Globus pallidus (tissue), 1 donor: ENCODE measurements around the gene ALDOA.
A peak's percentile ranks its signal among the peaks of the same experiment; 100 is the strongest.
"Not testable (repeated sequence)": the region's sequence is repeated elsewhere in the genome, so short reads cannot be mapped to it uniquely, and the experiment has no call there.

Experiments used
- DNase-seq: peaks from one replicate; pipeline ENCODE4 v3.0.0-alpha.2; 2015; ENCODE audit warnings: low spot score

ALDOA gene

DNA sequence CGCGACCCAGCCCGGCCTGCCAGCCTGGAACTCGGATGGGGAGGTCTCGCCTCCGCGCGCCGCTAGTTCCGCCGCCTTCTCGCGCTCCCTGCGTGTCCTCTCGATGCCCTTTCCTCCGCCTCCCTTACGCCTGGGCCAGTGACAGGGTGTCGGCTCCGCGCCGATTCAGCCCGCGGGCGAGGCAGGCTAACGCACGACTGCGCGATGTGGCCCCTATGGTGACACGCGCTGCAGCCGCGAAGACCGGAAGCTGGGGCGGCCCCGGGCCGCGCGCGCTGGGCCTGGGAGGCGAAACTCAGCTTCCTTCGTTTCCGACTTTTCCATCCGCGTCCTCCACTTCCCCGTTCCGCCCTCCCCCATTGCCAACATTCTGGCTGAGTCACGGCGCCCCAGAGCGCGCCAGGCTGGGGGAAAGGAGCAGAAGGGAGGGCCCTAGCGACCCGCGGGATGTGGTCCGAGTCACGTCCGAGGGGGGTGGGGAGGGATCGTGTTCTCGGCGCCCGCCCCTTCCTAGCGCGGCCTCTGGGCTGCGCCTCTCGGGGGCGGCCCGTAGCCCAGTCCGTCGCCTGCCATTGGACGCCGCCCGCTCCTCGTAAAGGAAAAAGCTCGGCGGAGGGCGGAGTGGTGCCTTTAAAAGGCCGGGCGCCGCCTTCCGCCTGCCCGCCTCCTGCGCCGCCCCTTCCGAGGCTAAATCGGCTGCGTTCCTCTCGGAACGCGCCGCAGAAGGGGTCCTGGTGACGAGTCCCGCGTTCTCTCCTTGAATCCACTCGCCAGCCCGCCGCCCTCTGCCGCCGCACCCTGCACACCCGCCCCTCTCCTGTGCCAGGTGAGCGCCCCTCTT, at the start of gene ALDOA:
ALDOA (plus strand) TSS at position 659 of the 841 bp plus-strand sequence. CDS start 1,138 bp downstream, outside the sequence.
- peak; percentile 98 for DNase-seq

- DNase-seq, result no peak
Observed at GRCh38 chr16:30016555-30017276, 48.8 kb upstream of the ALDOA start.

DNA sequence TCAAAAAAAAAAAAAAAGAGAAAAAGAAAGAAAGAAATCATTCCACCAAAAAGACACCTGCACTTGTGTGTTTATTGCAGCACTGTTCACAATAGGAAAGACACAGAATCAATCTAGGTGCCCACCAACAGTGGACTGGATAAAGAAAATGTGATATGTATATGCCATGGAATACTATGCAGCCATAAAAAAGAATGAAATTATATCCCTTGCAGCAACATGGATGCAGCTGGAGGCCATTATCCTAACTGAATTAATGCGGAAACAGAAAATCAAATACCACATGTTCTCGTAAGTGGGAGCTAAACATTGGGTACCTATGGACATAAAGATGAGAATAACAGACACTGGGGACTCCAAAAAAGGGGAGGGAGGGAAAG, 48.3 kb upstream of the ALDOA start:
- no peak for DNase-seq

GRCh38 chr16:30017937-30018336, 47.6 kb upstream of the ALDOA start:
- DNase-seq, result not testable (repeated sequence)

GRCh38 chr16:30018731-30019158, 46.8 kb upstream of the ALDOA start:
- DNase-seq, result no peak

DNA sequence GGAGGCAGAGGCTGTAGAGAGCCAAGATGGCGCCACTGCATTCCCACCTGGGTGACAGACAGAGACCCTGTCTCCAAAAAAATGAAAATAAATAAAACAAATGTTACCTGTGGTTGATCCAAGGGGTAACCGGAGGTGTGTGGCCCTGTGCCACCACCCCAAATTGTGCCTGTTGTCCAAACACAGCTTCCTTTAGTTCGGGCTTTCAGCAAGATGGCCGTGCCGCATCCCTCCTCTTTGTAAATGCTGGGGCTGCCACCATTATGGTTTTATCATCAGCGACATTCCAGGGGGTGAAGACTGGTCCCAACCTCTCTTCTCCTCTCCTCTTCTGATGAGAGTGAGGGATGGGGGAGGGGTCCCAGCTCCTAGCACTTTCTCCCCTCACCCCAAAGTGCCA, 42.7 kb upstream of the ALDOA start, which contains the start of gene C16orf92:
C16orf92 (plus strand) TSS at position 312 of the 400 bp plus-strand sequence. CDS start 143 bp downstream, outside the sequence.
- DNase-seq, result no peak

GRCh38 chr16:30023586-30023985, 42.0 kb upstream of the ALDOA start:
- no peak for DNase-seq

- DNase-seq, result no peak
Observed at GRCh38 chr16:30024451-30024850, 41.1 kb upstream of the ALDOA start.

DNA sequence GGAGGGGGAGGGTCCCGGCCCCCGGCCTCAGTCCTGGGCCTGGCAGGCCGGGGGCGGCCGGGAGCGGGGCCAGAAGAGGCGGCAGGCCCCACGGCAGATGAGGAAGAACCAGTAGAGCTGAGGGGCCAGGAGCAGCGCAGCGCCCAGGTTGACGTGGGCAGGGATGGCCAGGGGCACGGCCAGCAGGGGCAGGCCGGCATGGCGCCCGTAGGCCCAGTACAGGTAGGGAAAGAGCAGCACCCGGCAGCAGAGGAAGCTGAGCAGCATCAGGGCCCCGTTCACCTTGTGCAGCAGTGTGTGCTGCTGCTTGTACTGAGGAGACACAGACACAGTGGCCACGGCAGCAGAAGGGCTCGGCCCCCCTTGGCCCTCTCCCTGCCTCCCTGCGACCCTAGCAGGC, 40.4 kb upstream of the ALDOA start:
- DNase-seq, result no peak

DNA sequence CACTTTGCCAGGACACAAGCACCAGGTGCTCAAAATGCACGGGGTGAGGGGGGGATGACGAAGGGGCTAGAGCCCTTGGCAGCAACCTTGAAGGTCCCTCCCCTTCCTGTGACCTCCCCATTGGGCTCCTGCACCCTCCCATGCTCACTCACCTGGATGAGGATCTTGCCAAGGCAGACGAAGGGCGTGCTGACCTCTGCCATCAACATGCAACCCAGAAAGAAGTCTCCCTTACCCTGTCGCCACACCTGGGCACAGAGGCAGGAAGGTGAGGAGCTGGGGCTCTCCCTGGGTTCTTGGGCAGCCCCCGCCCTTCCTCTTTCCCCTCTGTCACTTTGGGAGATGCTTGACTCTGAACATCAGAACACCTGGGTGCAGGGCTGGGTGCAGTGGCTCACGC, 40.0 kb upstream of the ALDOA start:
- no peak for DNase-seq

DNA sequence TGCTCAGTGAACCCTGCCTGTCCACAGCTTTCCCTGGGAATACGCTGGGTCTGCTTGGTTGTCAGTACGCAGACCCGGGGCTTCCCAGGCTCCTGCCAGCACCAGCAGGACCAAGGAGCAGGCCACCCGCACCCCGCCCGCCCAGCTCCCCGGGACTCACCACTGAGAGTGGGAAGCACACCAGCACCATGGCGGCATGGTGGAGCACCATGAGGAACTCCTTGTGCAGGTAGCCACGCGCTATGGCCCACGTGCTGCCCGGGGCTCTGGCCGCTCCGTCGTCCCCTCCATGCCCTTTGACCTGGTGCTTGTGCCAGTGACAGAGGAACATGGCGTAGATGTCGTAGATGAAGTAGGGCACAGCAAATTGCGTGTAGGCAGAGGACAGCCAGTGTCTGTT, 39.1 kb upstream of the ALDOA start:
- no peak for DNase-seq

- DNase-seq, result no peak
Observed at GRCh38 chr16:30027588-30028437, 37.7 kb upstream of the ALDOA start.

GRCh38 chr16:30028438-30029076, 37.0 kb upstream of the ALDOA start:
- no peak for DNase-seq

DNA sequence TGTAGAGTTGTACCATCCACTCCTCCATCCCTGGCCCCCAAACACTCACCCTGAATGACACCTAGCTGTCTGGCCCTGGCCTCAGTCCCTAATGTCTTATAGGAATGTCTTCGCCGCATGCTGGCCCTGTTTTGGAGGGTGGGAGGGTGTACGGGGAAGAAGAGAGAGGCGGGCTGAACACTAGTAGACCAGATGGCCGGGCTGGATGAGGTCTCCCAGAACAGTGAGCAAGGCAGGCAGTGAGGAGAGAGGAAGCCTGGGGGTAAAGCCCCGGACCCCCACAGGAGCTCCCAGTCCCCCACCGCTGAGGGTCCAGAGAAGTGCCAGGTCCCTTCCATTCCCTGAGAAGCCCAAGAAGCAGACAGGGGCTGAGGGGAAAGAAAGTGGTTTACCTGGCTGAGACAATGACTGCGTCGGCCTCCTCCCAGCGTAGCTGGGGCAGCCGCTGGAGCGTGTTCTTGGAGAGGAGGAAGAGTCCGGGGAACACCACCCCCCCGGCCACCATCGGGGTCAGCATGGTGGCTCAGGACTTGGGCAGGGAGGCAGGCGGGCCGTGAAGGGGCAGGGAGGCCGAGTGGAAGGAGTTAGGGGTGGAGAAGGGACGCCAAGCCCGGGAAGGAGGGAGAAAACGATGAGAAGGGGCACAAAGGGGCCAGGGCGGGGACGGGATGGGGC, 35.4 kb upstream of the ALDOA start:
- DNase-seq, result no peak

DNA sequence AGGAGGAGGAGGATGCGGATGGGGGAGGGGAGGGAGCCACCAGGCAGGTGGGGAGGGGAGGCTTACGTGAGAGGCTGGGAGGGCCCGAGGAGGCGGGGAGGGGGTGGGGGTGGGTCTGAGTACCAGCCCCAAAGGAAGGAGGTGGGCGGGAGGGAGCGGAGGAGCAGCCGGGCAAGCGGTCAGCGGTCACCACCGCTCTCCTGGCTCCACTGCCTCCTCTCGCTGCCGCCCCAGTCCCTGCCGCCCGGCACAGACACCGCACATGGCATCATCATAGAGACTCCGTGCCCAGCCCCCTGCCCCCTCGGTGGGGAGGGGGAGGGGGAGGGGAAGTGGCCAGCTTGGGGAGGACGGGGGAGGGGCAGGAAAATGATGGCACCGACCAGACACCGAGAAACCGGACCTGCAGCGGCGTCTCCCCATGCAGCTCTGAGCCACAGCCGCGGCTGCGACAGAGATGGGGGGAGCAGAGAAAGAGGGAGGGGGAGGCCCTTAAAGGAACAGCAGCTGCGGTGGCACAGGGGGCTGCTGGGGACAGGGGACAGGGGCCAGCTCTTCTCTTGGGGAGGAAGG, 34.6 kb upstream of the ALDOA start, which contains the start of gene TLCD3B:
TLCD3B (minus strand) TSS at position 431 of the 573 bp plus-strand sequence. CDS start 744 bp downstream, outside the sequence.
- no peak for DNase-seq

- no peak for DNase-seq
Observed at GRCh38 chr16:30031477-30031918, 34.1 kb upstream of the ALDOA start.

DNA sequence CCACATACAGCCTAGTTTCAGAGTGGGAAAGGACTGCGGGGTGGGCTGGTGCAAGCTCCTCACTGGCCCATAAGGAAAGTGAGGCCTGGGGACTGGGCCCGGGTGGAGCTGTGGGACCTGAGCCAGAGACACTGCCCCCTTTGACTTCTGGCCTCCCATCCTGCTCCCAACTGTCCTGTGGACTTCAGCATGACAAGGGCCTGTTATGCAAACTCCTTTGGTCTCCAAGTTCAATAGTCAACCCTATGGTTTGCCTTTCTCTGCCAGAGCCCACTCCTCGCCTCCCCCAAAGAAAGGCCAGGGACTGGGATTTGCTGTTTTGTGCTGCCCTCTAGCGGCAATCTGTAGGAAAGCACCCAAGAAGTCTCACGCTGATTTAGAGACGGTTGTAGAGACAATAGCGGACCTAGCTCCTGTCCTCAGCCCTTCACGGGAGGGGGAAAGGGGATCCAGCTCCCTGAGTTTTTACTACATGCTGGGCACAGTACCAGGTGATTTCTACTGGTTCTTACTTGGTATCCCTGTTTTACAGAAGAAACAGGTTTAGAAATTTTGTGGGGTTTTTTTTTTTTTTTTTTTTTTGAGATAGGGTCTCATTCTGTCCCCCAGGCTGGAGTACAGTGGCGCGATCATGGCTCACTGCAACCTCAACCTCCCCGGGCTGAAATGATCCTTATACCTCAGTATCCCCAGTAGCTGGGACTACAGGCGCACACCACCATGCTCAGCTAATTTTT, 33.3 kb upstream of the ALDOA start:
- peak; percentile 47 for DNase-seq

GRCh38 chr16:30033270-30033669, 32.3 kb upstream of the ALDOA start:
- no peak for DNase-seq

DNA sequence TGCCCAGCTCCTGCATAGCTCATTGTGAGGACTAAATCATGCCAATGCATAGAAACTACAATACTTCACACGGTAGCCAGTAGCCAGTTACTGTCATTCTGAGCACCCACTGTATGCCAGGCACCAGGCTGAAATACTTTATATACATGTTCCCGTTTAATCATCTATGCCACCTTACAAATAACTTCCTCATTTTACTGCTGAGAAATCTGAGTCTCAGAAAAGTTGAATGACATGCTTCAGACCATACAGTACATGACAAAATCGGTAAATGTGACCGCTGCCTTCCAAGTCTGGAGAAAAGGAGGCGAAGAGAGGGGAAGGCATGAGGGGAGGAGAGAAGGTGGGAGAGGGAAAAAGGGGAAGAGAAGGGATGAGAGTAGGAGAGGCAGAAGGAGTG, 25.3 kb upstream of the ALDOA start:
- no peak for DNase-seq

DNA sequence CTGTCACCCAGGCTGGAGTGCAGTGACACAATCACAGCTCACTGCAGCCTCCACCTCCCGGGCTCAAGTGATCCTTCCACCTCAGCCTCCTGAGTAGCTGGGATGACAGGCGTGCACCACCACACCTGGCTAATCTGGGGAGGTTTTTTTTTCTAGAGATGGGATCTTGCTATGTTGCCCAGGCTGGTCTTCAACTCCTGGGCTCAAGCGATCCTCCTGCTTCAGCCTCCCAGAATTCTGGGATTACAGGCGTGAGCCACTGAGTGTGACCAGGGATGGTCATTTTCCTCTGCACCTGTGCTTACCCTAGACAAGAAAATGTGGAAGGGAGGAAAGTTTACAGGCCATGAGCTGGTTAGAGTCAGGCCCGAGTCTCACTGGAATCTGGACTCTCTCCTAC, 24.9 kb upstream of the ALDOA start:
- not testable (repeated sequence) for DNase-seq
